NCI-H526 treated with DMSO at 0.1 percent for 48 hours (cell line): ENCODE measurements around the gene CKS1B.

Experiments
- DNase-seq: peaks from one replicate; lab custom pipeline; 2025; lab: John Stamatoyannopoulos, UW

CKS1B gene

DNA sequence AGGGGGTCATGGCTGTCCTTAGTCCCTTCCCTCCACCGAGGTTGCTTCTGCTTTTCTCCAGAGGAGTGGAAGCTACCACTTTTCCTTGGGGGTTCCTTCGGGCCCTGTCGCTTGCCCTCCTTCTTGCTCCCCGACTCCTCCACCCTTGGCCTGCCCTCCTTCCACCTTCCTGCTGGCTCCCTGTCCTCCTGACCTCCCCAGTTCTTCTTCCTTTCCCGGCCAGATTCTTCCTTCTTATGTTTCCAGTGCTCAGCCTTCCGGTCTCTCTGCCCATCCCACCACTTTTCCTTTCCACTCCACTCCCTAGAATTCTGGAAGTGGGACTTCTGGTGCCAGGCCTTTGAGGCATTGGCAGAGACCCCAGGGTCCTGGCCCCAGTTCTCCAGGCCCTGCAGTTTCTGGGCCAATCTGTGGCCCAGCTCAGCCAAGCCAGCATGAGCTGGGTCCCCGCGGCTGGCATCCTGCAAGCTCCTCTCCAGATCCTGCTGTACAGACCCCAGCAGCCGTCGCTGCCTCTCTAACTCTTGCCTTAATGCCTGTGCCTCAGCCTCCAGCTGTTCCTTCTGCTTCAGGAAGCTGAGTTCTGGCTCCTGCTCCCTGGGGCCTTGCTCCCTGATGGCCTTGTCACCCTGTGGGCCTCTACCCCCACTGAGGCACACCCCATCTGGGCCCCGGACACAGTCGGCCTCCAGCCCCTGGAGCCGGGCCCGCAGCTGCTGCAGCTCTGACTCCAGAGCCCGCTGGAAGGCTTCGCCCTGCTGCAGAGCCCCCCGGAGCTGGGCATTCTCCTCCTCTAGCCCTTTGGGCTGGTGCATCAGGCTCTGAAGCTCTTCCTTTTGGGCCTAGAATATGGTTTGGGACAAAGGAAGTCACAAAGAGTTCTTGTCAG, 28.3 kb upstream of the CKS1B start:
- DNase-seq: no peak

- no peak for DNase-seq
Observed at GRCh38 chr1:154948079-154948478, 26.4 kb upstream of the CKS1B start.

DNA sequence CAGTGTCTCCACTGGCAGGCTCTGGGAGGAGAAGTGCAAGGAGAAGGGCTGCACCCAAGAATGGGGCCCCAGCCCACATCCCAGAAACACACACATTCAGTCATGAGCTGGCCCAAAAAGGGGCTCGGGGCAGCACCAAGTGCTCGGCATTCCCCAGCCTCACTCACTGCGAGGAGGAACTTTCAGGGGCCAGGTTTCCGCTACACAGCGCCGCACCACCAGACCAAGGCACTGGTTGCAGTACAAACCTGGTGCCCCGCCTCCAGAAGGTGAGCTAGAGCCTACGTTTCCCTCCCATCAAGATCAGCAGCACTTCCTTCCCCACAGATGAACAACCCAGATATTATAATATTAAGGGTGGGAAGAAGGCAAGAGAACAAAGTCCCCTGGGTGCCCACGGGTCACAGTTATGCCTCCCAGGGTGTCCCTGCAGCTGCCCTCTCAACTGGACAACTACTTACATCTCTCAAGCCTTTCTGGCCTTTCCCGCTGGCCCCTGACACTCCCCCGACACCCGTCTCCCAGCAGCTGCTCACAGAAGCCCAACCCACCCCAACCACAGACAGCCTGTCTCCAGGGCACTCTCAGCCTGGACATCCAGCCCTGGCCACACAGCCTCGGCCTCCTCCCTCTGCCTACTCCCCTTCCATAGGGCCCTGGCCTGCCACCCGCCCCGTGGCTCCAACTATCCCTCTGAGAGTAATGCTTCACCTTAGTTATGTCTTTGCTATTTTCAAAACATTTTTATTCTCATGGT, 22.4 kb upstream of the CKS1B start:
- peak; percentile 69 for DNase-seq

DNA sequence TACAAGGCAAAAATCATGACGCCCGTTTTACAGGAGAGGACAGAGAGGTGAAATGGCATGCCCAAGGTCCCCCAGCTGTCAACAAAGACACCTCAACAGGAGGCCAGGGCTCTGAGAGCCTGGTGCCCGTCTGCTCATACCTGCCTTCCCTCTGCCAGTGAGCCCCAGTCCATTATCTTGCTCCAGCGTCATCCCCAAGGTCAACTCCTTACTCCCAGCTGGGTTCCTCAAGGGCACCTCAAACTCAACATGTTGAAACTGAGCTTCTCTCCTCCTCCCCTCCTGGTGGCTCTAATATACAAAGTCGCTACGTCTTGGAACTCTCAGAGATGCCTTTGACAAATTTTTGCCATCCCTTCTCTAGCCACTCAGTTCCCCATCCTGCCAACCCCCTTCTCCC, 21.8 kb upstream of the CKS1B start:
- no peak for DNase-seq

DNA sequence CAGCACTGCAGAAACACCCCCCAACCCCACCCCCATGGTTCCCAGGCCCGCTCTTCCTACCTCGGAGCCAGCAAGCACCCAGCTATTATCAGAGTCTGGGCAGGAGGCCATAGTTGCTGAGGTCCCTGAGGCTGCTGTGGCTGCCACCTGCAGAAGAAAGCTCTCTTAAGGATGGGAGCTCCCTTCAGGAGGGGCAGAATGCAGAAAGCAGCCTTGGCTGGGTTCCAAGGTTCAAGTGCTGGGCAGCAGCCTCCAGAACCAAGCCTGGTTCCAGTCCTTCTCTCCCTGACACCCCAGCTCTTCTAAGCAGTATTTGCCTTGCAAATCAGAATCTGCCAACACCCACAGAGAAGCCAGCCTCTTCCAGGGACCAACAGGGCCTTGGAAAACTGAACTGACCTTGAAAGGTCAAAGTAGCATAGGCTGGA, 20.9 kb upstream of the CKS1B start:
- peak; percentile 98 for DNase-seq

DNA sequence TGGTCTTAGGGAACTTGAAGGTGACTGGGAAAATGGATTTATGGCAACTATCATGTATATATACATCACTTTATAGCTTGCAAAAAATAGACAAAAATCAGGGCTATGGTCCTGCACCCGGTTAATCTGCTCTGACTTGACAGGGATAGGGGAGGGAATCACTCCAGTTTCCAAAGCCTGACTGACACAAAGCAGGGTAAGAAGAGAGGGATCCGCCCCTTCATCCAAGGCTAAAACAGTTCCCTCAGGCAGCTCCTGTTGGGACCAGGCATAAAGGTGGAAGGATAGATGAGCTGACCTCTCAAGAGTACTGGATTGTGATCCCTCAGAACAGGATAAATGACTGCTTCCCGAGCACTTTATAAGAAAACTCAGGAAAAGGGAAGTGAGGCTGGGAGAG, 19.9 kb upstream of the CKS1B start:
- DNase-seq: no peak

DNA sequence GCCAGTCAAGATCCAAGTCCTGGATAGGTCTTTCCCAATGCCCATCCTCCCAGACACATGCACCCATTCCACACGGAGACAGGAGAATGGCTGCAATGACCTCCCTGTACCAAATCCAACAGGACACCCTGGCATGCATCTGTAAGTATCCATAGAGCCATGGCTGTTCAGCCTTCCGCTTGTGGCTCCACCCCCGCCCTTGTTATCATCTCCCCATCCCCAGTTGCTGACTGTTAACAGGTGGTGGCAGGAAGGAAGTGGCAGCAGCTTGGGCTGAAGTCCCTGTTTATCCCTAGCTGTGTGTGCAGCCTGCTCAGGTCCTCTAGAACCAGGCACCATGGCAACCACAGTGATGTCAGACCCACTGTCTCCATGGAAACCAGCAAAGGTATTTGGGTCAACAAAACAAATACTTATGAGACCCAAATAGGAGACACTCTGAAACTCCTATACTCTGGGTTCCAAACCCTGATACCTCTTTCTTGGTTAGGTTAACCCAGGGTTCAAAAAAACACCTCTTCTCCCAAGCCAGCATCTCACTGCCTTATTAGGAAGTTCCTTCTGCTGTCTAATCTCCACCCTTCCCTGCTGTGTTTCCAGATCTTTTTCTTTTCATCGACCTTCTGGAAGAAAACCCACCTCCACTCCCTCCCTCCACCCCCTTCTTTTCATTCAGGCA, 19.3 kb upstream of the CKS1B start:
- DNase-seq: no peak

DNA sequence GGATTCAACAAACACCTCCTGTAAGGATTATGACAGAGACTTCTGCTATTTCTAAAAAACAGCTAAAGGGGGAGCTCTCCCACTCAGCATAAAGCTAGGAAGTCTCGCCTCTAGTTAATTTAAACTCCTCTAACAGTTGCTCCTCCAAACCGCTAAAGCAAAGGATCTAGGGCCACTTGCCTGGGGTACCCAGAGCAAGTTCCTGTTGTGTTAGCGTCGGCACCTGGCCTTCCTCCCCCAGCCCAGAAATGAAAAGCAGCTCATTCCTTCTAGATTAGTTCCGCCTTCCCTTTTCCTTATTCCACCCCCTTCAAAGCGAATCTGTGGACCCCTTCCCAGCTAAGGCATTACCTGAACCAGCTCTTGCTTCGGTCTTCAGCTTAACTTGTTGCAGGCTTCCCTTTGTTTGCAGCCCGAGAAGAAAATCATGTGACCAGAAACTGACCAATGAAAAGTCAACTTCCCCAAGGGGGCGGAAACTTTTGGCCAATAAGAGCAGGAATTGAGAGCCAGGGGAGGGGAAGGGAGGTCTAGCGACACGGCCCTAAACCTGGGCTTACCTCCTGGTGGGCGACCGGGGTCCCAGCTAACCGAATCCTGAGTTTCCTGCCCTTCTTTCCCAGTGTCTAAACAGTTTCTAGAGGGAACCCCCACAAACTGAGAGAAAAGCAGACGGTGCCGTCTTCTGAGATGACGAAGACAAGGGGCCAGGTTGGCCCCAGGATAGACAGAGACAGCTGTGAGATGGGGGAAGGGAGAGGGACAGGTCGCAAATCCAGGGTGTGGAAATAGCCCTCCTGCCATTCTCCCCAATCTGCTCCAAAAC, 18.6 kb upstream of the CKS1B start, which contains the start of gene PBXIP1:
Gene PBXIP1, minus strand, starts transcription at position 382 of the 826 bp plus-strand sequence. CDS start 2,378 bp downstream, outside the sequence.
- DNase-seq: peak; percentile 98

- DNase-seq: no peak
Observed at GRCh38 chr1:154956544-154956941, 17.9 kb upstream of the CKS1B start.

- no peak for DNase-seq
Observed at GRCh38 chr1:154957091-154957657, 17.3 kb upstream of the CKS1B start.

DNA sequence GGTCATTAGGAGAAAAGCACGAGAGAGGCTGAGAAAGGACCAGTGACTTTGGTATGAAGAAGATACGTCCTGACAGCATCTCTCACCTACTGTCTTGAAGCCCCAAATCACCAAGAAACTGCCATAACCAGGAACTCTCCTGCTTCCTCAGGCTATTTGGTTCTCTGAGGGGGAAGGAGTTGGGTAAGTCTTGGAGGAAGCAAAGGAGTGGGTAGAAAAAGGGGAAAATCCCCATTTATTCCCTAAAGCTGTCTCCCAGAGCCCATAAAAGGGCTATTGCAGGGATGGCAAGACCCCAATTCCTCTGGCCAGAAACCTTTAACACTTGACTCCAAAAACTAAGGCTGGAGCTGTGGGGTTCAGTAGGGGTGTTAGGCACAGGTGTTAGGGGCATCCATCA, 16.4 kb upstream of the CKS1B start:
- DNase-seq: no peak

- no peak for DNase-seq
Observed at GRCh38 chr1:154958681-154959425, 15.6 kb upstream of the CKS1B start.

DNA sequence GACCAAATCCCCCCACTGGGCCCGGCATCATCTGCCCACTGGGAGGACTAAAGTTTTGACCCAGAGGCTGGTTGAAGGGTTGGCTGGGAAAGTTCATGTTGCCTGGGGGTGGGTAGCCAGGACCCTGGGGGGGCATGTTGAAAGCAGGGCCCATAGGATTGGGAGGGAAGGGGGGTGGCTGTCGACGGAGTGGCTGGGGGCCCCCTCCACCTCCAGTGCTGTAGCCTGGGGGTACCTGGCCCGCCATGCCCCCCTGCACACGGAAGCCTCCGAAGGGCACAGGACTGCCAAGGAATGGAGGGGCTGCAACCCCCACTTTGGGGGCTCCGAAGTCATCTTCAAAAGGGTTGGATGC, 15.1 kb upstream of the CKS1B start:
- no peak for DNase-seq

GRCh38 chr1:154960446-154961136, 13.9 kb upstream of the CKS1B start:
- no peak for DNase-seq

DNA sequence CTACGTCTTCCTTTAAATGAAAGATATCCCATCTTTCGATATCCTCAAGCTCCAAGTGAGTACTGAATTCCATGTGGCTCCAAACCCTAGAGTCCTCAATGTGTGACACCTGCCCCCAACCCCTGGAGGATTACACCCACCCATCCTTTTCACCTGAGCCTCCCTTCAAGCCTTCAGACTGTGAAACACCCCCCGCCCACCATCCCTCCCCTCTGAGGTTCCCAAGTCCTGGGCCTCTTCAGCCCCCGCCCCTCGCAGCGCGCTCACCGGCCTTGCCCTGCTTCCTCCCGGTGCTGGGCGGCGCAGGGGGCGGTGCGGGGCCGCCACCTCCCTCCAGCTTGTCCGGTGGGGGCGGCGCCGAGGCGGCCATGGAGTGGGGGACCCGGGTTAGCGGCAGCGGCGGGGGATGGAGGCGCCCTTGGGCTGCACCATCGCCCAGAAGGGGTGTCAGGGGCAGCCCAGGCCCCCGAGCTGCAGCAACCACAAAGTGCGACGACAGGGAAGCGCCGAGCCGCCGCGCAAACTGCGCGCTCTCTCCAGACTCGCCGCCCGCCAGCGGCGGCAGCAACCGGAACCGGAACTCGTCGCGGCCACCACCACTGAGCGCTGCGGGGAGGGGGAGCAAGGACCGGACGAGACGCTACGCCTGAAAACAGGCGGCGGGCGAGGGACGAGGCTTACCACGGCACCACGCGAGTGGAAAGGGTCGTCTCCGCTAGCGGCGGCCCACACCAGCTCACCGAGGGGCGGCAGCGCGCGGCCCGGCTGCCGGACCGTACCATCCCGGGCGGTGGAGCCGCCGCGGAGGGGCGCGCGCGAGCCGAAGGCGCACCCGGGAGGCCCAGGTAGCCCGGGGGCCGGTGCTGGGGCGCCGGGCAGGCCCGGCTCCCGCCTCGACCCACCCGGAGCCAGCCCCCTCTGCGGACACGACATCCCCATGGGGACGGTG, 13.0 kb upstream of the CKS1B start, which contains the start of gene PYGO2:
Gene PYGO2, minus strand, starts transcription at position 576 of the 949 bp plus-strand sequence. Its CDS starts 206 bp downstream, at position 370.
- DNase-seq: peak; percentile 89

DNA sequence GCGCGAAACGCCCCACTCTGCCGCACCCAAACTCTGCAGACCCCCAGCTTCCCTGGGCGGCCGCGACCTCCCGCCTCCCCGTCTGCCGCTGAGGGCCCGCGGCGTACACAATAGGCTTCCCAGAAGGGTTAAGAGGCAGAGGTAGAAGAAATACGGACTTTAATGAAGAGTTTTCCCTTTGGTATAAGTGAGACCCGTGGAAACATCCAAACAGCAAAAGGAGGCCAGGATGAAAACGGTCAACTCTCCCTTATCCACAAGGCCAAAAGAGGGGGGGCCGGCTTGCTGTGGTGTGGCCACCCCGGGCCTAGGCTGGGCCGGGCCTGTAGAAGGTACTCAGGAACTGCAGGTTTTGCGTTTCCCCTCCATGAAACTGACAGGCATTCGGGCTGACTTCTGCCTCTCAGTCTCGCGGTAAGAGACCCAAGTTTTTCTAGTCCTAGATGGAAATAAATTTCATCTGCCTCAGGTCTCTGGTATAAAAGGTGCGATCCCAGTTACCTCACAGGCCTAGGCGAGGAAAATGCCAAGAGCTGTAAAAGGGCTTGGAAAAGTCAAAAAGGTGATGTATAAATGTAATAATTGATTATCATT, 12.2 kb upstream of the CKS1B start:
- no peak for DNase-seq

DNA sequence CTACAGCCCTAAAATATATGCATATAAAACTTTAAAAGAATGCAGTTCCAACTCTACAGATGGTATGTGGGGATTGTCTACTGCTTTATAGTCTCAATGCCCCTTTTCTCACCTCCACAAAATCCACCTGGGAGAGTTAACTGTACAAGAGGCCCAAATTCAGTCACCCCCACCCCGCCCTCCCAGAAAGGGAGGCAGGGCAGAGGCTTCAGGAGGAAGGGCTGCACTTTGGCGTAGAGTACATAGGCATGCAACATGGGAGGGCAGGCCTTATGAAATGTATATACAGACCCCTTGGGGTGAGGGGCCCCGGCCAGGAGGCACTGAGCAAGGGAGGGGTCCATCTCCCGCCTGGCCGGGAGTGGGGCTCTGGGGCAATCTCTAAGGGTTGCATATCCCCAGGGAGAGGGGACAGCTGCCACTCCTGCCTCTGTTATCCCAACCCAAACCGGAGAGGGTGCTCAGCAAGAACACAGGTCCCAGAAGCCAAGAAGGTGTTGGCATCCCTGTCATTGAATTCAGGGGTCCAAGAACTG, 11.6 kb upstream of the CKS1B start:
- DNase-seq: no peak

DNA sequence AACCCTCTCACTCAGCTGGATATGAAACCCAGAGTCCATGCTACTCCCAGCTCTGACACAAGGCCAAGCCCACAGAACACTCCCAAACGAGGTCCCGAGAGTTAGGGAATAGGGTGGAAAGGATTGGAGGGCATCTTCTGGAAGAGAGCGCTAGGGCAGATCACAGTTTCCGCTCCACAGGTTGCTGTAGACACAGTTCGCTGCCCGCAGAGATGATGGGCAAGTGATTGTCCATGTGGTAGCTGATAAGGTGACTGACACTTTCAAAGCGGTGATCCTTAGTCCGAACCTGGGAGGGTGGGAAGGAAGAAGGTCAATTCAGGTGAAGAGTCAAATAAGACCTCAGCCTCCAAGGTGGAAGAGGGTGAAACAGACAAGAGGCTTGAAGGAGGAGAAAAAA, 10.8 kb upstream of the CKS1B start:
- DNase-seq: no peak
